Right lobe of liver (tissue), 4 donors: ENCODE results near the gene ZNF519.
"Not testable (repeated sequence)": the region's sequence is repeated elsewhere in the genome, so short reads cannot be mapped to it uniquely, and the experiment has no call there.

Source experiments
- POLR2A ChIP-seq: fragments of 450-650 bp; IDR thresholded peaks from one replicate; pipeline ENCODE4 v1.6.1; 2017; ENCODE audit warnings: antibody characterized with exemption, mild to moderate bottlenecking
- TF ChIP-seq, protein P1 (sequence below), 4 donors: fragments of 200-600 bp in 3 of 4; fragments of 450-650 bp in 1 of 4; IDR thresholded peaks; one replicate each; pipeline versions ENCODE4 v1.5.1 to v1.8.0; 2016 to 2022; ENCODE audit warnings: antibody characterized with exemption in 4 of 4, mild to moderate bottlenecking in 2 of 4
- donor health status: DM: no; HTN: no; CAD: no.
- donor health status: DM: no; HTN: no; CAD: no.
- donor health status: DM: no; HTN: yes; CAD: no.

DNA sequence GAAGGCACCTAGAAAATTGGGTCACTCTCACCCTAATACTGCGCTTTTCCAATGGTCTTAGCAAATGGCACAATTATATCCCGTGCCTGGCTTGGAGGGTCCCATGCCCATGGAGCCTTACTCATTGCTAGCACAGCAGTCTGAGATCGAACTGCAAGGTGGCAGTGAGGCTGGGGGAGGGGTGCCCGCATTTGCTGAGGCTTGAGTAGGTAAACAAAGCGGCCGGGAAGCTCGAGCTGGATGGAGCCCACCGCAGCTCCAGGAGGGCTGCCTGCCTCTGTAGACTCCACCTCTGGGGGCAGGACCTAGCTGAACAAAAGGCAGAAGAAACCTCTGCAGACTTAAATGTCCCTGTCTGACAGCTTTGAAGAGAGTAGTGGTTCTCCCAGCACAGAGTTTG, 30.7 kb upstream of the ZNF519 start:
- TF ChIP-seq POLR2A = not testable (repeated sequence)
- TF ChIP-seq, protein P1, sequence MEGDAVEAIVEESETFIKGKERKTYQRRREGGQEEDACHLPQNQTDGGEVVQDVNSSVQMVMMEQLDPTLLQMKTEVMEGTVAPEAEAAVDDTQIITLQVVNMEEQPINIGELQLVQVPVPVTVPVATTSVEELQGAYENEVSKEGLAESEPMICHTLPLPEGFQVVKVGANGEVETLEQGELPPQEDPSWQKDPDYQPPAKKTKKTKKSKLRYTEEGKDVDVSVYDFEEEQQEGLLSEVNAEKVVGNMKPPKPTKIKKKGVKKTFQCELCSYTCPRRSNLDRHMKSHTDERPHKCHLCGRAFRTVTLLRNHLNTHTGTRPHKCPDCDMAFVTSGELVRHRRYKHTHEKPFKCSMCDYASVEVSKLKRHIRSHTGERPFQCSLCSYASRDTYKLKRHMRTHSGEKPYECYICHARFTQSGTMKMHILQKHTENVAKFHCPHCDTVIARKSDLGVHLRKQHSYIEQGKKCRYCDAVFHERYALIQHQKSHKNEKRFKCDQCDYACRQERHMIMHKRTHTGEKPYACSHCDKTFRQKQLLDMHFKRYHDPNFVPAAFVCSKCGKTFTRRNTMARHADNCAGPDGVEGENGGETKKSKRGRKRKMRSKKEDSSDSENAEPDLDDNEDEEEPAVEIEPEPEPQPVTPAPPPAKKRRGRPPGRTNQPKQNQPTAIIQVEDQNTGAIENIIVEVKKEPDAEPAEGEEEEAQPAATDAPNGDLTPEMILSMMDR (IDR thresholded peaks at IDR 0.05) = not testable (repeated sequence)
